ENCODE data around the gene TCF4.
"Not testable (repeated sequence)": the region's sequence is repeated elsewhere in the genome, so short reads cannot be mapped to it uniquely, and the experiment has no call there.

The TCF4 gene

DNA sequence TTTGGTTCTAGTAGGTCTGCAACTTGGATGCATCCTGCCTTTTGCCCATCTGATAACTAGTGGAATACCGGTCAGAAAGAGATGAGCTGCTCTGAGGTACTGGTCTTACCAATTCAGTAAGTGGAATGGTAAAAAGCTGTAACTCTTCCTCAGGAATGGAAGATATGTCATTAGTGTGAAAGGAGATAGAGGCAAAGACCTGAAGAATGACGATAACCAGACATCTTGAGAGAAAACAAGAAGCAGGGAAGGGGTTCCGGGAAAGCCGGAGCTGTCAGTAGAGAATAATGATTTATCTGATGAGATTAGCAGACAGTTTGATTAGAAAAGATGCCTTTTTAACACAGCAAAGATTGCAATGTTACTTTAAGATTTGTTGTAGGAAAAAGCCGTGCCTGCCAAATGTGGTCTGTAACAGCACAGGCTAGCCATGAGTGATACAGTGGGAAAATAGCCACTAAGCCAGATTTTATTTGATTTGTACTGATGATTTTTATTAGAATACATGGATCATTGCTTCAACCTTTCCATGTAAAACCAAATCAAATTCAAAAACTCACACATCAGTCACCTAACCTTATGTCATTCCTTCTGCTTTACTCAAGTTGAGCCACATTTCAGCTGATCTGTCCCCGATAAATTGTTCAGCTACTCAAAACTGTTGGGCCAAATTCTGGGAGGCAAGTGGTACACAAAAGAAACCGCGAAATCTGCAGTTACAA lies 110.0 kb downstream of the TCF4 start:
- DNase-seq (ENCODE audit: low read depth, low spot score): no peak

GRCh38 chr18:55477499-55477859 lies 110.5 kb downstream of the TCF4 start:
- no peak for DNase-seq (ENCODE audit: low read depth, low spot score)

GRCh38 chr18:55475916-55476315 lies 112.1 kb downstream of the TCF4 start:
- DNase-seq (ENCODE audit: low read depth, low spot score): no peak

- no peak for DNase-seq (ENCODE audit: low read depth, low spot score)
These were observed 112.5 kb downstream of the TCF4 start for GRCh38 chr18:55475467-55475866.

DNA sequence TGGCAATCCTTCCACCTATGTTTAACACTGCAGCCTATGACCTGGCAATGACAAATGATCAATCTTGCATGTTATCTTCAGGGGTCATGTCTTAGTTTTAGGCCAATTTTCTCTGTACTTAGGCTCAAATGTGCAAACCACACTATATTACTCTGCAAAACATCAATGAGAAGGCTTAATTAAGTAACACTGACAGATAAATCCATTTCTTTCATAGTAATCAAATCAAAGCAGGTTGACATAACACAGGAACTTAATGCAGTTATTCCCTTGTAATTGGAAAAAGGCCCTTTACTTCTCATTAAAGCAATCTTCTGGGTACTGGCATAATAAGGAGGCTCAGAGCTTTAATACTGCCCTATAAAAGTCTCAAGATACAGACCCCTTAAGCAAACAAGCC lies 114.4 kb downstream of the TCF4 start:
- no peak for DNase-seq (ENCODE audit: low read depth, low spot score)

DNA sequence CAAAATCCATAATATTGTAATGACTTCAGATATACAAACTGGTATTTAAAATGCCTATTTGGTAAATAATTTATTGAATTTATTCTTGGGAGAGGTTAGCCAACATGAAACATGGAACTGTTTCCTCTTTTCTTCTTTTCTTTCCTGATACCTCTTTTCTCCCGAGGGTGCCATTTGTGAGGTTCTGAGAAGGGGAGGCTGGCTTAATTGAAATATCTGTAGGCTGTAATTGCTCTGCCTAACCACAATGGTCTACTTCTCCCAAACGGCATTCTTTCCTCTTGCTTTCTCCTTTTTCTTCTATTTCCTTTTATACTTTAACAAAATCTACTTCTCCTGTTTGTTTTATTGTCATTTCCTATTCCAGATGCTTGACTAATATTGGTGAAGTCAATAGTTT lies 114.9 kb downstream of the TCF4 start:
- no peak for DNase-seq (ENCODE audit: low read depth, low spot score)

- no peak for DNase-seq (ENCODE audit: low read depth, low spot score)
These were observed 117.2 kb downstream of the TCF4 start for GRCh38 chr18:55470826-55471225.

GRCh38 chr18:55469134-55469533 lies 118.9 kb downstream of the TCF4 start:
- DNase-seq (ENCODE audit: low read depth, low spot score): not testable (repeated sequence)

DNA sequence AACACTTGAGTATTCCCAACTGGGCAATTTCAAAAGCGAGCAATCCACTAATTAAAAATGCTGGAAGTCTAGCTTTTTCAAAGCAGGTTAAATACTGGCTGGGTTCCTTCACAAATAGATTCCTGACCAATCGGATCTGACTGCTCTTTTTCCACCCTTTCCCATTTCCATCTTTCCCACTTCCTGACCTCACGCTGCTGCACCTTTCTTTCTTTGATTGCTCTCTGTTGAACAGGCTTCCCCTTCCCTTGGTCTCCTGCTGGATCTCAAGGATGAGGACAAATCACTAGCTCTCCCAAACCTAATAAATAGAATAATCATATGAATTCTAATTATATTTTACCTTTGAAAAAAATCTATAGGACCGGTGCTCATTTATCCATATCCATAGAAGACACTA lies 121.2 kb downstream of the TCF4 start:
- no peak for DNase-seq (ENCODE audit: low read depth, low spot score)

DNA sequence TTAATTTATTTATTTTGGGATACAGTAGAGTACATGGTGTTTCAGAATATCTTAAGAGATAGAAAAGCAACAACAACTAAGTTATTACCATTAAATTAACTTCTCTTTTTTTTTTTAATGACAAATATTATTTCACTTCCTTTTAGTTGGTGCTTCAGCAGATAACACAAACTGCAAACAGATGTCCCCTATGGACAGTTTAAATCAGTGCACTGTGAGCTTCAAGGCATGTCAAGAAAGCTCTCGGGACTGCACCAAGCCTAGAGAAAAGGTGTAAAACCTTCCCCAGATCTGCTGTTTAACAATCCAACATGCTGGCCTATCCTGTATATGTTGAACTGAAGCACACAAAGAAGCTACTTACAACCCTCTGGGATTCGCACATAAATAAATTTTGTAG lies 122.7 kb downstream of the TCF4 start:
- no peak for DNase-seq (ENCODE audit: low read depth, low spot score)

DNA sequence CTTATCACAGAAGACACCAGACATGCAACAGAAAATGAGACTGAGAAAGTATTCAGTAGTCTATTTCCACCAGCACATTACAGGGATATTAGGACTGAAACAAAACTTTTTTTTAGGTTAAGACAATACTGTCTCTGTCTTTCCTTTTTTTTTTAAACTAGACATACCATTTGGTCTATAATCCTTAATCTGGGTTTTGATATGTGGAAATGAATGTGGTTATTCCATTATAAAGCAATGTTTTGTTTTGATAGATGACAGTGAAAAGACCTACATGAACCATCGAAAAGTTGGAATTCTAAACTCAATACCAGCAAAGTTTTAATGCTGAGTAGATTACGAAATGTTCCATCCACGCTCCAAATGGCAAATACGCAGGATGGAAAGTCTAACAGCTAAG lies 123.4 kb downstream of the TCF4 start:
- no peak for DNase-seq (ENCODE audit: low read depth, low spot score)

DNA sequence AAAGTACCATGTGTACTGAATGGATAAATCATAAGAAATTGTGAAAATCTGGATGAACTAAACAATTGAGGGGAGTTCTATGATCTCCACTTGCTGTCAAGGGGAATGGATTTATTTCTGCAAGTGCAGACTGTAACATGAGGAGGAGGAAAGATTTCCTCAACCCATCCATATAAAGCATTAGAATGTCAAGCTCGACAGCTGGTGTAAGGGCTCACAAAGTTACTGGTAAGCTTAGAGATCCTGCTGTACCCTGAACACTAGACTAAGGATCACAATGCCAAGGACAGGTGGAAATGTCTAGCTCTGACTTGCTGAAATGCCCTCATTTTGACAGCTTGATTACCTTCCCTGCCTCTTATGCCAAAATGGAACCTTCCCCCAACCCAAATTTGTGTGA lies 125.3 kb downstream of the TCF4 start:
- DNase-seq (ENCODE audit: low read depth, low spot score): no peak

- DNase-seq (ENCODE audit: low read depth, low spot score): no peak
These were observed 126.1 kb downstream of the TCF4 start for GRCh38 chr18:55461848-55462247.

- DNase-seq (ENCODE audit: low read depth, low spot score): no peak
These were observed 129.4 kb downstream of the TCF4 start for GRCh38 chr18:55458456-55459203.

- no peak for DNase-seq (ENCODE audit: low read depth, low spot score)
These were observed 131.0 kb downstream of the TCF4 start for GRCh38 chr18:55457028-55457427.

DNA sequence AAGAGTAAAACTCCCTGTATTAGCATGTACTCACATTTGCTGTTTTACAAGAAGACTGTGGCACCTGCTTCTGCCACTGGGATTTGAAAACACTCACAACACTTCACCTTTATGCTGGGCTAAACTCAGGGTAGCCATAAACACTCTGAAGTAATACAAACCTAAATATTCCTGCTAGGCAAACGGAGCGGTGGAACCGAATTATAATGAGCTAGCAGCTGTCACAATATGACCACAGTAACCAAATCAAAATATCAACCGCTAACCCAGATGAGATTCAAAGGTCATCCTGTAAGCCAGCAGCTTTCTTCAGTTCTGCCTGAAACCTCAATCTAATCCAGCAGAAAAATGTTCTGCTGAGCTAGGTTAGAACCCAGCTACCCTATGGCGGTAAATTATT lies 132.1 kb downstream of the TCF4 start:
- DNase-seq (ENCODE audit: low read depth, low spot score): no peak

GRCh38 chr18:55453186-55453585 lies 134.8 kb downstream of the TCF4 start:
- no peak for DNase-seq (ENCODE audit: low read depth, low spot score)

- no peak for DNase-seq (ENCODE audit: low read depth, low spot score)
These were observed 135.8 kb downstream of the TCF4 start for GRCh38 chr18:55452123-55452611.

- no peak for DNase-seq (ENCODE audit: low read depth, low spot score)
These were observed 138.4 kb downstream of the TCF4 start for GRCh38 chr18:55449412-55450140.

DNA sequence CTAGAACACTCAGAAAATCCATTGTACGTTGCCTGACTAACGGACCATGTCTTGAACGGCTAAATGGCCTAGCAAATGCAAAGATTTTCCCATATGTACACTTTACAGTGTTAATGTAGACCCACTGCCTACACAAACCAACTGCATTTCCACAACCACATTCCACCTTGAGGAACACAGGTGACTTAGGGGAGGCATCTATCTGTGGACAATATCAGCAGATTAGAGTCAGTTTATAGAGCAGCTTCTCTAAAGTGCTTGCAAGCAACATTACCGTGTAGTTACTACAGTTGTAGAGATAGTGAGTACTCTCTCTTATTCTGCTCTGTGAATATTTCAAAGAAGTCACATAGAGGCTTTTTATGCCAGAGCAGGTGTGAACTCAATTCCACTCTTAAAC lies 139.6 kb downstream of the TCF4 start:
- no peak for DNase-seq (ENCODE audit: low read depth, low spot score)

DNA sequence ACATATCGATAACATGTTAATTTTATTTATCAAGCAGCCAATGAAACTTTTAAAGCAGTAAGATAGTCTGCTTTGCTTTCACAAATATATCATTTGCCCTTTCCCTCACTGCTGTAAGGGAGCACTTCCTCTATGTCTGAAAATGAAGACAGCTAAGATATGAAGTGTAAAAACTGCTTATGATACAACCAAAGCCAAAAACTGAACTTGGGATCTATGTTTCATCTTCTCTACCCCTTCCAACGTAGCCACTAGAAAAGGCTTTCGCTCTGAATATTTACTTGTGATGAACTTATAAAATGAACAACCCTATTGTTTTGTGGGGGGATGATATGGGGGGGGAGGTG lies 140.3 kb downstream of the TCF4 start:
- no peak for DNase-seq (ENCODE audit: low read depth, low spot score)

GRCh38 chr18:55446996-55447671 lies 140.9 kb downstream of the TCF4 start:
- no peak for DNase-seq (ENCODE audit: low read depth, low spot score)

Data from activated CD4-positive, CD25-positive, alpha-beta regulatory T cell treated with anti-CD3 and anti-CD28 coated beads, Interleukin-2, amount 50 U/mL, for 16 hours (primary cell).